Lung (tissue), 12 donors: ENCODE measurements around the gene MAPK8IP3. TPM values are rescaled to one million over a fixed set of nuclear protein-coding genes. Genes with fewer than 3 reads are reported as not detected.

ENCODE experiments used
- ATAC-seq: fragments of 200-7000 bp; cut with Tn5 transposase; one replicate; pipeline ENCODE4 v1.9.1; 2020; ENCODE audit warnings: moderate number of reproducible peaks; ENCODE audit not compliant: insufficient read depth, low FRiP score
- DNase-seq, 3 donors: peaks; one replicate each; pipeline ENCODE4 v3.0.0-alpha.2; 2013 to 2017
- H3K27ac ChIP-seq, 2 donors: one replicate each; pipeline ENCODE4 v1.5.1; 2013; ENCODE audit warnings: mild to moderate bottlenecking in 2 of 2, moderate library complexity in 2 of 2, control low read depth in 1 of 2, inconsistent platforms in 1 of 2, low read depth in 1 of 2, low read length in 1 of 2
- H3K27me3 ChIP-seq, 3 donors: one replicate each; pipeline ENCODE4 v1.5.1; 2013; ENCODE audit warnings: low read length in 2 of 3; ENCODE audit not compliant: control insufficient read depth in 3 of 3, insufficient read depth in 3 of 3
- H3K36me3 ChIP-seq, 4 donors: one replicate each; pipeline ENCODE4 v1.5.1; 2013; ENCODE audit warnings: low read length in 4 of 4, mild to moderate bottlenecking in 1 of 4, moderate library complexity in 1 of 4; ENCODE audit not compliant: control insufficient read depth in 4 of 4, insufficient read depth in 4 of 4
- H3K4me1 ChIP-seq, 5 donors: one replicate each; pipeline ENCODE4 v1.5.1; 2013; ENCODE audit warnings: low read length in 5 of 5, mild to moderate bottlenecking in 2 of 5, moderate library complexity in 1 of 5; ENCODE audit not compliant: control insufficient read depth in 5 of 5, insufficient read depth in 5 of 5
- H3K4me3 ChIP-seq: one replicate; pipeline ENCODE4 v1.5.1; 2013; ENCODE audit warnings: mild to moderate bottlenecking, control low read depth, moderate library complexity
- H3K9ac ChIP-seq, 2 donors: one replicate each; pipeline ENCODE4 v1.5.1; 2013; ENCODE audit warnings: low read length in 2 of 2, control low read depth in 1 of 2; ENCODE audit not compliant: insufficient read depth in 1 of 2
- H3K9me3 ChIP-seq, 4 donors: one replicate each; pipeline ENCODE4 v1.5.1; 2013; ENCODE audit warnings: low read length in 3 of 4, mild to moderate bottlenecking in 1 of 4, moderate library complexity in 1 of 4; ENCODE audit not compliant: control insufficient read depth in 4 of 4, insufficient read depth in 3 of 4
- WGBS, 2 donors: extraction: QIAGEN DNeasy Blood & Tissue Kit; methylation state at CpG; one replicate each; pipeline ENCODE4 v1.1.7; 2013; 5-methylcytosine and 5-hydroxymethylcytosine counted together
- polyA plus RNA-seq, 2 donors: library from polyadenylated mRNA; stranded (reverse); fragments of 200-250 nt; gene quantifications; one replicate each; pipeline ENCODE4 v1.2.1, GENCODE V29; 2013
- total RNA-seq, 2 donors: library from RNA; depleted of rRNA in 1 of 2; stranded (reverse); fragments of >200 nt in 1 of 2; gene quantifications; one replicate each; pipeline ENCODE4 v1.2.1, GENCODE V29; 2014 to 2021
- TF ChIP-seq, protein P1 (sequence below): IDR thresholded peaks from 2 replicates; pipeline ENCODE4 v1.5.1; 2012; ENCODE audit warnings: mild to moderate bottlenecking; ENCODE audit errors: control extremely low read depth, extremely low read depth
- donor health status: control.
- donor health status: control.
- donor health status: Bipolar disorder and iron deficiency.
- donor health status: healthy.
- donor health status: DM: yes; HTN: yes; CAD: no.

MAPK8IP3 gene
- total and polyA plus RNA-seq, 4 donors: 40.3 to 76.7 (median 63.6) TPM

DNA sequence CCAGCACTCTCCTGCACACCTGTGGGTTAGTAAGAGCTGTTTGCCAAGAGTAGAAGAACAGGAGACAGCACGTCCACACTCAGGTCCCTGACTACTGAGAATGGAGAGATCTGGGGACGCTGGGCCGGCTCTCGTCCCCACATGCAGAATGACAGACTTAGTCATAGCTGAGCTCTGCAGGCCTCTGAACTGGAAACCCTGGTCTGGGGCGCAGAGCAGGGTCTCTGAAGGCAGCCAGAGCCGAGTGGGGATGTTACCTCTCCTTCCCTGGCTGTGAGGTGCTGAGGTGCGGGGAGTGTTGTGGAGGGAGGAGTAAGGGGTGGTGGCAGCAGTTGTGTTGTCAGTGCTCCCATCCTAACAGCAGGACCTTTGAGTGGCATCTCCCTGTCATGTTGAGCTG is 35.1 kb upstream of the MAPK8IP3 start:
- no peak for ATAC-seq
- no peak overlapping the region for H3K9ac ChIP-seq
- H3K27ac ChIP-seq: no peak overlapping the region
- no peaks in the 10 kb centered on the region for H3K4me1 ChIP-seq
- 96 to 98% methylated on average over 7 of the region's 7 CpGs for WGBS, 2 donors
- no peaks in the 10 kb centered on the region for H3K27me3 ChIP-seq
- no peak overlapping the region for H3K4me3 ChIP-seq
- no peaks in the 10 kb centered on the region for H3K9me3 ChIP-seq
- peaks cover 13 to 83% (median 68%) of the 10 kb centered on the region in 4 donors for H3K36me3 ChIP-seq
- TF ChIP-seq, protein P1, sequence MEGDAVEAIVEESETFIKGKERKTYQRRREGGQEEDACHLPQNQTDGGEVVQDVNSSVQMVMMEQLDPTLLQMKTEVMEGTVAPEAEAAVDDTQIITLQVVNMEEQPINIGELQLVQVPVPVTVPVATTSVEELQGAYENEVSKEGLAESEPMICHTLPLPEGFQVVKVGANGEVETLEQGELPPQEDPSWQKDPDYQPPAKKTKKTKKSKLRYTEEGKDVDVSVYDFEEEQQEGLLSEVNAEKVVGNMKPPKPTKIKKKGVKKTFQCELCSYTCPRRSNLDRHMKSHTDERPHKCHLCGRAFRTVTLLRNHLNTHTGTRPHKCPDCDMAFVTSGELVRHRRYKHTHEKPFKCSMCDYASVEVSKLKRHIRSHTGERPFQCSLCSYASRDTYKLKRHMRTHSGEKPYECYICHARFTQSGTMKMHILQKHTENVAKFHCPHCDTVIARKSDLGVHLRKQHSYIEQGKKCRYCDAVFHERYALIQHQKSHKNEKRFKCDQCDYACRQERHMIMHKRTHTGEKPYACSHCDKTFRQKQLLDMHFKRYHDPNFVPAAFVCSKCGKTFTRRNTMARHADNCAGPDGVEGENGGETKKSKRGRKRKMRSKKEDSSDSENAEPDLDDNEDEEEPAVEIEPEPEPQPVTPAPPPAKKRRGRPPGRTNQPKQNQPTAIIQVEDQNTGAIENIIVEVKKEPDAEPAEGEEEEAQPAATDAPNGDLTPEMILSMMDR: no peak
- no peak for DNase-seq

DNA sequence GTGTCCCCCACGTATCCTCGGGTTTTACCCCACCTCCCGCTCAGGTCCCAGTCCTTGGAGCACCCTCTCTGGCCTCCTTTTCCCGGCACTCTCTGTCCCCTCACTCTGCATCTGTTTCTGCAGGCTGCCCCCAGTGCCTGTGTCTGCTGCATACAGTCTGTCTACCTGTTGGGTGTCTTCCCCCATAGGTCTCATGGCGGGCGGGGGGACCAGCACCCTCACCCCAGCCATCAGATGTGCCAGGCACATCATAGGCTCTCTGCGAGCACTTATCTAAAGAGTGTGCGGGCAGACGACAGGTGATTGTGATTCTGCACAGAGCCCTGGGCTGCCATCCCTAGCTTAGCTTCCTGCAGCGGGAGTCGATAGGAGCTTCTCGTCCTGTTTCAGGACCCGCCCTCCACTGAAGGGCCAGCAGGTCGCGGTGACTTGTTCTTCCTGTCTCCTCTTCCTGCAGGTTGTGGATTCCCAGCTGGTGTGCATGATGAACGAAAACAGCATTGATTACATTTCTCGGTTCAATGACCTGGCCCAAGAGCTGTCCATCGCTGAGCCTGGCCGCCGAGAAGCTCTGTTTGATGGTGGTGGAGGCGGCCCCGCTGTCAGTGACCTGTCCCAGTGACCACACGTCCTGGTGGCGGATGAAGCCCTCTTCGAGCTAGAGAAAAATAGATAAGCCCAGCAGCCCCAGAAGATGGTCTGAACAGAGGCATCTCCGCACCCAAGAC is 32.4 kb upstream of the MAPK8IP3 start:
- Histone ChIP-seq H3K27ac (no peak overlapping the region), H3K27me3 (no peaks in the 10 kb centered on the region), H3K4me3 (no peak overlapping the region), H3K9me3 (no peaks in the 10 kb centered on the region), H3K4me1 (peaks cover 0 to under 1% (median 0%) of the 10 kb centered on the region in 5 donors), H3K9ac (no peak overlapping the region), H3K36me3 (peaks cover 13 to 64% (median 56%) of the 10 kb centered on the region in 4 donors)
- TF ChIP-seq, protein P1: no peak
- 92 to 94% methylated on average over 26 of the region's 26 CpGs for WGBS, 2 donors
- ATAC-seq (no peak), DNase-seq (no peak)

DNA sequence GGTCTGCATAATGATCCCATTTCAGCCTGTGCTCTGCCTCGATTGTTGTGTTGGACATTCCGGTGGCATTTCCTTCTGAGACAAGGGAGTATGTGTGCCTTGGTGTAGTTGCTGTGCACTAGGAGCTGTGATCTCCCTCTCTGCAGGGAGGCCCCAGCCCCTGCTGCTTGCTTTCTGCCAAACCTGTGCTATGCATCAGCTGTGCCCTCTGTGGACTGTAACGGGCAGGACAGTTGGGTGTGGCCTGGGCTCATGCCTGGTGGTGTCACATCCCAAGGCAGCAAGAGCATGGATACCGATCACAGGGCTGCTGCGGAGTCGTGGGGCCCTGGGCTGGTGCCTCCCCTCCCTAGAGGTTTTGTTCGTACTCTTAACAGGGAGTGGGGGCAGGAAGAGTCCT is 31.7 kb upstream of the MAPK8IP3 start:
- 87 to 94% methylated on average over 7 of the region's 7 CpGs for WGBS, 2 donors
- TF ChIP-seq, protein P1: no peak
- no peak for DNase-seq

More for the DNA sequence above, 31.7 kb upstream of the MAPK8IP3 start:
- no peak for ATAC-seq
- Histone ChIP-seq H3K27me3 (no peaks in the 10 kb centered on the region), H3K4me1 (peaks cover 0 to 7% (median 0%) of the 10 kb centered on the region in 5 donors), H3K36me3 (peaks cover 8 to 58% (median 50%) of the 10 kb centered on the region in 4 donors), H3K4me3 (no peak overlapping the region), H3K9ac (no peak overlapping the region), H3K27ac (no peak overlapping the region), H3K9me3 (no peaks in the 10 kb centered on the region)
